H9 (cell line): Measurements from ENCODE around the gene APCDD1. TPM values are rescaled to one million over a fixed set of nuclear protein-coding genes. Genes with fewer than 3 reads are reported as not detected.

Experiments used
- DNase-seq: peaks from one replicate; pipeline ENCODE4 v3.0.0-alpha.2; 2017
- H2AFZ ChIP-seq: one replicate; pipeline ENCODE4 v1.6.1; 2013; ENCODE audit warnings: mild to moderate bottlenecking, low read length, control low read depth, moderate library complexity
- H2AK5ac ChIP-seq: 2 replicates; pipeline ENCODE4 v1.6.1; 2013; ENCODE audit warnings: low read length, control low read depth, mixed read lengths; ENCODE audit not compliant: insufficient read length
- H2BK120ac ChIP-seq: one replicate; pipeline ENCODE4 v1.6.1; 2013; ENCODE audit warnings: low read depth, mild to moderate bottlenecking, low read length, control low read depth, inconsistent platforms; ENCODE audit not compliant: poor library complexity, severe bottlenecking
- H2BK12ac ChIP-seq: 2 replicates; pipeline ENCODE4 v1.6.1; 2013; ENCODE audit warnings: low read length, control low read depth, mixed read lengths, low read depth; ENCODE audit not compliant: insufficient read length
- H2BK15ac ChIP-seq: 2 replicates; pipeline ENCODE4 v1.6.1; 2013; ENCODE audit warnings: low read depth, low read length, control low read depth
- H2BK20ac ChIP-seq: one replicate; pipeline ENCODE4 v1.6.1; 2013; ENCODE audit warnings: low read depth, mild to moderate bottlenecking, low read length, control low read depth, inconsistent platforms; ENCODE audit not compliant: poor library complexity, severe bottlenecking
- H2BK5ac ChIP-seq: 2 replicates; pipeline ENCODE4 v1.6.1; 2013; ENCODE audit warnings: low read length, control low read depth, mixed read lengths; ENCODE audit not compliant: insufficient read length
- H3K14ac ChIP-seq: 2 replicates; pipeline ENCODE4 v1.6.1; 2013; ENCODE audit warnings: low read length, control low read depth; ENCODE audit not compliant: insufficient read depth
- H3K18ac ChIP-seq: 2 replicates; pipeline ENCODE4 v1.6.1; 2013; ENCODE audit warnings: low read depth, mild to moderate bottlenecking, mixed read lengths, low read length, control low read depth; ENCODE audit not compliant: insufficient read length
- H3K23ac ChIP-seq: 2 replicates; pipeline ENCODE4 v1.6.1; 2013; ENCODE audit warnings: low read length, control low read depth, mixed read lengths, low read depth; ENCODE audit not compliant: insufficient read length
- H3K23me2 ChIP-seq: 2 replicates; pipeline ENCODE4 v1.6.1; 2013; ENCODE audit warnings: low read depth, mild to moderate bottlenecking, mixed read lengths, low read length, control low read depth; ENCODE audit not compliant: insufficient read length, poor library complexity, severe bottlenecking
- H3K27ac ChIP-seq: 2 replicates; pipeline ENCODE4 v1.5.1; 2013; ENCODE audit warnings: low read length, control low read depth, mixed read lengths, low read depth; ENCODE audit not compliant: insufficient read length
- H3K27me3 ChIP-seq: 2 replicates; pipeline ENCODE4 v1.6.1; 2013; ENCODE audit warnings: low read length, control low read depth, inconsistent platforms; ENCODE audit not compliant: insufficient read depth
- H3K4ac ChIP-seq: 2 replicates; pipeline ENCODE4 v1.6.1; 2013; ENCODE audit warnings: low read depth, mild to moderate bottlenecking, control low read depth, inconsistent platforms, low read length, moderate library complexity
- H3K4me1 ChIP-seq: 2 replicates; pipeline ENCODE4 v1.6.1; 2013; ENCODE audit warnings: low read length, control low read depth, inconsistent platforms; ENCODE audit not compliant: insufficient read depth
- H3K4me2 ChIP-seq: 2 replicates; pipeline ENCODE4 v1.6.1; 2013; ENCODE audit warnings: low read length, control low read depth, mixed read lengths; ENCODE audit not compliant: insufficient read length, insufficient read depth
- H3K56ac ChIP-seq: 2 replicates; pipeline ENCODE4 v1.6.1; 2013; ENCODE audit warnings: low read depth, mild to moderate bottlenecking, mixed read lengths, low read length, control low read depth; ENCODE audit not compliant: insufficient read length
- H3K79me1 ChIP-seq: 2 replicates; pipeline ENCODE4 v1.6.1; 2013; ENCODE audit warnings: low read depth, mild to moderate bottlenecking, moderate library complexity, low read length, control low read depth, inconsistent platforms; ENCODE audit not compliant: insufficient read depth, poor library complexity, severe bottlenecking
- H3K79me2 ChIP-seq: 2 replicates; pipeline ENCODE4 v1.6.1; 2013; ENCODE audit warnings: low read length, control low read depth, inconsistent platforms; ENCODE audit not compliant: insufficient read depth
- H3K9ac ChIP-seq: 2 replicates; pipeline ENCODE4 v1.6.1; 2013; ENCODE audit warnings: low read length, control low read depth, mixed read lengths; ENCODE audit not compliant: insufficient read length; ENCODE audit errors: extremely low read depth
- H3K9me3 ChIP-seq: one replicate; pipeline ENCODE4 v1.6.1; 2013; ENCODE audit warnings: low read depth, low read length, inconsistent platforms; ENCODE audit not compliant: control insufficient read depth
- H3T11ph ChIP-seq: one replicate; pipeline ENCODE4 v1.6.1; 2013; ENCODE audit warnings: mild to moderate bottlenecking, low read length, control low read depth, inconsistent platforms
- H4K20me1 ChIP-seq: one replicate; pipeline ENCODE4 v1.6.1; 2013; ENCODE audit not compliant: control insufficient read depth, insufficient read length, insufficient read depth
- H4K5ac ChIP-seq: 2 replicates; pipeline ENCODE4 v1.6.1; 2013; ENCODE audit warnings: low read depth, mild to moderate bottlenecking, mixed read lengths, low read length, control low read depth; ENCODE audit not compliant: insufficient read length
- H4K8ac ChIP-seq: replicated peaks from 2 replicates; pipeline ENCODE4 v1.6.1; 2013; ENCODE audit warnings: low read length, control low read depth, mixed read lengths, low read depth; ENCODE audit not compliant: insufficient read length
- H4K91ac ChIP-seq: 2 replicates; pipeline ENCODE4 v1.6.1; 2013; ENCODE audit warnings: low read depth, mild to moderate bottlenecking, moderate library complexity, mixed read lengths, low read length, control low read depth; ENCODE audit not compliant: insufficient read length
- H3K27ac Mint-ChIP-seq, 3 experiments: 2 replicates in 2 of 3; 3 replicates in 1 of 3; pipeline ENCODE4 v1.8.0; 2020 to 2021; ENCODE audit warnings: mixed read lengths in 3 of 3, mild to moderate bottlenecking in 1 of 3, moderate library complexity in 1 of 3
- H3K27me3 Mint-ChIP-seq: 2 replicates; pipeline ENCODE4 v1.8.0; 2021; ENCODE audit warnings: low read depth, mild to moderate bottlenecking, moderate library complexity, mixed read lengths
- H3K36me3 Mint-ChIP-seq, 3 experiments: 2 replicates in 2 of 3; 3 replicates in 1 of 3; pipeline ENCODE4 v1.8.0; 2020 to 2021; ENCODE audit warnings: low read depth in 3 of 3, mixed read lengths in 3 of 3; ENCODE audit not compliant: insufficient read depth in 1 of 3
- H3K4me1 Mint-ChIP-seq, 2 experiments: 2 replicates each; pipeline ENCODE4 v1.8.0; 2020; ENCODE audit warnings: mixed read lengths in 2 of 2
- H3K4me3 Mint-ChIP-seq, 2 experiments: 2 replicates in 1 of 2; 3 replicates in 1 of 2; pipeline ENCODE4 v1.8.0; 2020 to 2021; ENCODE audit warnings: mild to moderate bottlenecking in 2 of 2, mixed read lengths in 2 of 2, moderate library complexity in 1 of 2
- H3K9me3 Mint-ChIP-seq, 2 experiments: 2 replicates in 1 of 2; 3 replicates in 1 of 2; pipeline ENCODE4 v1.8.0; 2020; ENCODE audit warnings: mild to moderate bottlenecking in 2 of 2, mixed read lengths in 2 of 2, moderate library complexity in 1 of 2
- WGBS: extraction: QIAGEN DNeasy Blood & Tissue Kit; methylation state at CpG from one replicate; pipeline ENCODE4 v1.1.7; 2013; ENCODE audit warnings: missing lambda C conversion rate, low lambda C conversion rate, mixed read lengths; ENCODE audit not compliant: insufficient read length; ENCODE audit errors: extremely low coverage; 5-methylcytosine and 5-hydroxymethylcytosine counted together
- total RNA-seq: library from RNA; stranded (reverse); gene quantifications from 2 replicates; pipeline ENCODE4 v1.2.1, GENCODE V29; 2021
- TF ChIP-seq, protein P1 (sequence below): fragments of 200-600 bp; sonication (generic); conservative IDR thresholded peaks from 3 replicates; pipeline ENCODE4 v1.8.0; 2021; ENCODE audit warnings: antibody characterized with exemption, mild to moderate bottlenecking

APCDD1 gene
- total RNA-seq, 1 experiment from 2014 or later: 1.8 TPM

DNA sequence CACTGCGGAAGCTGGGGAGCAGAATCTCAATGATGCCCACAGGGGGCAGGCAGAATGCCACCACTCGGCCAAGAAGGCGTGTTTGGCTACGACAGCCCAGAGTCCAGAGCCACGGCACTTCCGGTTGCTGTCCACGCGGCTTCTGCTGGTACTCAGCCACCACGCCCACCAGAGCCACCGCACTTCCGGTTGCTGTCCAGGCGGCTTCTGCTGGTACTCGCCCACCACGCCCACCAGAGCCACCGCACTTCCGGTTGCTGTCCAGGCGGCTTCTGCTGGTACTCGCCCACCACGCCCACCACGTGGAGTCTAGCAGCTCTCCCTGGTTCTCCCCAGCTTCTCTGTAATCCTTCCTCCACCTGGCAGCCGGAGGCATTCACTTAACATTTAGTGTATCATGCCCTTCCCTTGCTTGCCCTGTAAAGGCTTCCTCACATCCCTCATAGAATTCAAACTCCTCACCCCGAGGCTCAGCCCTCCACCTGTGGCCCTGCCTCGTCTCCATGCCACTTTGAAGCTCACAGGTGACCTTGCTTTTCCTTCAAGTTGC lies 40.1 kb upstream of the APCDD1 start:
- no peak overlapping the region for H2BK5ac ChIP-seq
- no peaks in the 10 kb centered on the region; a peak in 2 of 5 replicates for H3K9me3 Mint-ChIP-seq
- no peak for DNase-seq
- no peak overlapping the region for H4K91ac ChIP-seq
- H2BK20ac ChIP-seq: no peak overlapping the region
- WGBS: no CpG with 5 or more reads among the region's 23 CpGs
- H2BK120ac ChIP-seq: no peak overlapping the region
- TF ChIP-seq, protein P1, sequence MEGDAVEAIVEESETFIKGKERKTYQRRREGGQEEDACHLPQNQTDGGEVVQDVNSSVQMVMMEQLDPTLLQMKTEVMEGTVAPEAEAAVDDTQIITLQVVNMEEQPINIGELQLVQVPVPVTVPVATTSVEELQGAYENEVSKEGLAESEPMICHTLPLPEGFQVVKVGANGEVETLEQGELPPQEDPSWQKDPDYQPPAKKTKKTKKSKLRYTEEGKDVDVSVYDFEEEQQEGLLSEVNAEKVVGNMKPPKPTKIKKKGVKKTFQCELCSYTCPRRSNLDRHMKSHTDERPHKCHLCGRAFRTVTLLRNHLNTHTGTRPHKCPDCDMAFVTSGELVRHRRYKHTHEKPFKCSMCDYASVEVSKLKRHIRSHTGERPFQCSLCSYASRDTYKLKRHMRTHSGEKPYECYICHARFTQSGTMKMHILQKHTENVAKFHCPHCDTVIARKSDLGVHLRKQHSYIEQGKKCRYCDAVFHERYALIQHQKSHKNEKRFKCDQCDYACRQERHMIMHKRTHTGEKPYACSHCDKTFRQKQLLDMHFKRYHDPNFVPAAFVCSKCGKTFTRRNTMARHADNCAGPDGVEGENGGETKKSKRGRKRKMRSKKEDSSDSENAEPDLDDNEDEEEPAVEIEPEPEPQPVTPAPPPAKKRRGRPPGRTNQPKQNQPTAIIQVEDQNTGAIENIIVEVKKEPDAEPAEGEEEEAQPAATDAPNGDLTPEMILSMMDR: no peak
- H3T11ph ChIP-seq: no peak overlapping the region
- H4K5ac ChIP-seq: no peak overlapping the region
- no peak overlapping the region for H2BK12ac ChIP-seq
- no peaks in the 10 kb centered on the region for H3K79me2 ChIP-seq
- no peak overlapping the region for H2AK5ac ChIP-seq
- H3K56ac ChIP-seq: no peak overlapping the region
- no peak overlapping the region; the same call in 1 of the 2 replicates for H3K14ac ChIP-seq
- peaks cover 8 to 13% of the 10 kb centered on the region in 2 experiments for H3K4me1 Mint-ChIP-seq
- H3K18ac ChIP-seq: no peak overlapping the region
- H3K36me3 Mint-ChIP-seq: no peaks in the 10 kb centered on the region
- H3K9me3 ChIP-seq: no peaks in the 10 kb centered on the region
- no peak overlapping the region for H4K8ac ChIP-seq
- H3K27ac ChIP-seq: no peak overlapping the region
- H2AFZ ChIP-seq: no peak overlapping the region
- H3K79me1 ChIP-seq: no peaks in the 10 kb centered on the region
- H4K20me1 ChIP-seq: no peaks in the 10 kb centered on the region
- no peaks in the 10 kb centered on the region for H3K27me3 ChIP-seq
- H3K4me2 ChIP-seq: no peak overlapping the region
- no peak overlapping the region for H3K23ac ChIP-seq
- H3K9ac ChIP-seq: no peak overlapping the region
- H2BK15ac ChIP-seq: no peak overlapping the region
- no peaks in the 10 kb centered on the region; the same call in 1 of the 2 replicates for H3K27me3 Mint-ChIP-seq
- H3K4me3 Mint-ChIP-seq: no peak overlapping the region
- H3K4ac ChIP-seq: no peak overlapping the region
- H3K23me2 ChIP-seq: no peaks in the 10 kb centered on the region
- no peak overlapping the region; a peak in 1 of 7 replicates for H3K27ac Mint-ChIP-seq
- H3K4me1 ChIP-seq: no peaks in the 10 kb centered on the region; the same call in 1 of the 2 replicates
